ENCODE results near the gene BCL7A.

The BCL7A gene

GRCh38 chr12:122073815-122074214, 52.1 kb downstream of the BCL7A start:
- H3K4me1 ChIP-seq = peaks cover 7 to 36% (median 22%) of the 10 kb centered on the region in 4 donors
- H3K27ac ChIP-seq = no peak overlapping the region
- intact Hi-C loops (cut with DNase I; ENCODE audit: low total_unique reads) = no loop called here
- H3K9me3 ChIP-seq = no peaks in the 10 kb centered on the region
- no peak for TF ChIP-seq CTCF (IDR thresholded peaks at IDR 0.05)
- no peak overlapping the region for H3K4me3 ChIP-seq
- H3K36me3 ChIP-seq = no peaks in the 10 kb centered on the region
- no peak for DNase-seq
- H3K27me3 ChIP-seq = no peaks in the 10 kb centered on the region

GRCh38 chr12:122076743-122077495, 55.2 kb downstream of the BCL7A start:
- Histone ChIP-seq H3K4me1 (peaks cover 6 to 43% (median 25%) of the 10 kb centered on the region in 4 donors), H3K27ac (peak overlapping the region; percentile 74 to 77), H3K9me3 (no peaks in the 10 kb centered on the region), H3K27me3 (no peaks in the 10 kb centered on the region), H3K36me3 (no peaks in the 10 kb centered on the region), H3K4me3 (no peak overlapping the region)
- intact Hi-C loops (cut with DNase I; ENCODE audit: low total_unique reads) = no loop called here
- TF ChIP-seq CTCF (IDR thresholded peaks at IDR 0.05) = no peak
- DNase-seq = peak in 1 of 2 donors; percentile 63

GRCh38 chr12:122078141-122079032, 56.7 kb downstream of the BCL7A start, which contains the start of gene MLXIP:
TSS of gene MLXIP (plus strand) at chr12:122078756. CDS start at chr12:122078854, 98 bp downstream.
- H3K4me3 ChIP-seq = peak within 1 kb of the TSS; percentile 70 to 90
- no peaks in the 10 kb centered on the region for H3K27me3 ChIP-seq
- H3K36me3 ChIP-seq = peaks cover 0 to 1% (median 0%) of the 10 kb centered on the region in 3 donors
- peak; percentile 90 to 96 for DNase-seq
- no peak for TF ChIP-seq CTCF (IDR thresholded peaks at IDR 0.05)
- H3K27ac ChIP-seq = peak within 1 kb of the TSS; percentile 74 to 77
- no peaks in the 10 kb centered on the region for H3K9me3 ChIP-seq
- peaks cover 0 to 43% (median 27%) of the 10 kb centered on the region in 4 donors for H3K4me1 ChIP-seq
- intact Hi-C loops (cut with DNase I; ENCODE audit: low total_unique reads) = no loop called here

GRCh38 chr12:122079033-122079531, 57.4 kb downstream of the BCL7A start:
- peak overlapping the region; percentile 74 to 77 for H3K27ac ChIP-seq
- no peaks in the 10 kb centered on the region for H3K9me3 ChIP-seq
- TF ChIP-seq CTCF (IDR thresholded peaks at IDR 0.05) = no peak
- H3K4me1 ChIP-seq = peaks cover 0 to 47% (median 27%) of the 10 kb centered on the region in 4 donors
- peak overlapping the region; percentile 70 to 90 for H3K4me3 ChIP-seq
- intact Hi-C loops (cut with DNase I; ENCODE audit: low total_unique reads) = no loop called here
- H3K36me3 ChIP-seq = peaks cover 0 to 8% (median 6%) of the 10 kb centered on the region in 3 donors
- peak in 1 of 2 donors; percentile 68 for DNase-seq
- no peaks in the 10 kb centered on the region for H3K27me3 ChIP-seq

- no peaks in the 10 kb centered on the region for H3K9me3 ChIP-seq
- H3K4me3 ChIP-seq = peak overlapping the region; percentile 70 to 90
- H3K27me3 ChIP-seq = no peaks in the 10 kb centered on the region
- peaks cover 0 to 47% (median 29%) of the 10 kb centered on the region in 4 donors for H3K4me1 ChIP-seq
- DNase-seq = peak in 1 of 2 donors; percentile 66
- peaks cover 5 to 13% (median 11%) of the 10 kb centered on the region in 3 donors for H3K36me3 ChIP-seq
- TF ChIP-seq CTCF (IDR thresholded peaks at IDR 0.05) = no peak
- peak overlapping the region; percentile 74 to 77 for H3K27ac ChIP-seq
- intact Hi-C loops (cut with DNase I; ENCODE audit: low total_unique reads) = no loop called here
Measured at GRCh38 chr12:122079532-122080081, 57.9 kb downstream of the BCL7A start.
